ENCODE measurements around the gene GJA5.

Gene GJA5

DNA sequence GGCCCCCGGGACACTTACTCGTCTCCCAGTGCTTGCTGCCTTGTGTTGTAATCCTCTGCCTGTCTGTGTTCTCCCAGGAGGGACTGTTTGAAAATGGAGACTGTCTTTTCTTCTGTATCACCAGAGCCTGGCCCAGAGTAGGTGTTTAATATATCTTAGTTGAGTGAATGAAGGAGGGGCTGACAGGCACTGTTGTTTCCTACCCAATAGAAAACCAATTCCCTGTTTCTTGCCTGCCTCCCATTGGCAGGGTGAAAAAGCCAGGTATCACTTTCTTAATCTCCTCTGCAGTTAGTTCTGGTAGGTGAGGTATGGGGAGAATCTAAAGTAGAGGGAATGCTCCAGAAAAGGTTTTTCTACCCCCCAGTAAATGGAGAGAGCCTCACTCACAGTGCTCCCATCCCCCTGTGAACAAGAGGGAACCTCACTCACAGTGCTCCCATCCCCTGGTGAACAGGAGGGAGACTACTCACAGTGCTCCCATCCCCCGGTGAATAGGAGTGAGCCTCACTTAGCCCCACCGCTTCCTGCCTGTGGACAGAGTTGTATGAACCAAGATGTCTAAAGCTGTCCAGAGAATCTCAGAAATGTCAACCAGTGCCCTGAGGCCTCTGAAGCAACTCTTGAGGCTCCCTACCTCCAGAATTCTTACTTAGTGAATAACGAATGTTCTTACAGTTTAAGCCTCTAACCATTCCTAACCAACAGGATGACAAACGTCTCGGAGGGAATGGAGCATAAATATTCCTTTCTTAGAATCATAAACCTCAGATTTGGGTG lies at the start of gene GJA5:
GJA5 (minus strand) TSS at position 122 of the 780 bp plus-strand sequence. CDS start 1,364 bp downstream, outside the sequence.
- no peaks in the 10 kb centered on the region for H3K36me3 ChIP-seq
- no peak within 1 kb of the TSS for H3K27ac ChIP-seq
- no peaks in the 10 kb centered on the region for H3K4me1 ChIP-seq (ENCODE audit: control insufficient read depth in 1 of 2, insufficient read depth in 1 of 2, low read depth in 1 of 2, low read length in 1 of 2)
- TF ChIP-seq, protein P1, sequence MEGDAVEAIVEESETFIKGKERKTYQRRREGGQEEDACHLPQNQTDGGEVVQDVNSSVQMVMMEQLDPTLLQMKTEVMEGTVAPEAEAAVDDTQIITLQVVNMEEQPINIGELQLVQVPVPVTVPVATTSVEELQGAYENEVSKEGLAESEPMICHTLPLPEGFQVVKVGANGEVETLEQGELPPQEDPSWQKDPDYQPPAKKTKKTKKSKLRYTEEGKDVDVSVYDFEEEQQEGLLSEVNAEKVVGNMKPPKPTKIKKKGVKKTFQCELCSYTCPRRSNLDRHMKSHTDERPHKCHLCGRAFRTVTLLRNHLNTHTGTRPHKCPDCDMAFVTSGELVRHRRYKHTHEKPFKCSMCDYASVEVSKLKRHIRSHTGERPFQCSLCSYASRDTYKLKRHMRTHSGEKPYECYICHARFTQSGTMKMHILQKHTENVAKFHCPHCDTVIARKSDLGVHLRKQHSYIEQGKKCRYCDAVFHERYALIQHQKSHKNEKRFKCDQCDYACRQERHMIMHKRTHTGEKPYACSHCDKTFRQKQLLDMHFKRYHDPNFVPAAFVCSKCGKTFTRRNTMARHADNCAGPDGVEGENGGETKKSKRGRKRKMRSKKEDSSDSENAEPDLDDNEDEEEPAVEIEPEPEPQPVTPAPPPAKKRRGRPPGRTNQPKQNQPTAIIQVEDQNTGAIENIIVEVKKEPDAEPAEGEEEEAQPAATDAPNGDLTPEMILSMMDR (IDR thresholded peaks at IDR 0.05): no peak
- H3K9me3 ChIP-seq: no peaks in the 10 kb centered on the region
- no peak within 1 kb of the TSS for H3K4me3 ChIP-seq (ENCODE audit: low read depth in 1 of 2, low read length in 1 of 2)
- H3K27me3 ChIP-seq: peaks cover 18% of the 10 kb centered on the region

DNA sequence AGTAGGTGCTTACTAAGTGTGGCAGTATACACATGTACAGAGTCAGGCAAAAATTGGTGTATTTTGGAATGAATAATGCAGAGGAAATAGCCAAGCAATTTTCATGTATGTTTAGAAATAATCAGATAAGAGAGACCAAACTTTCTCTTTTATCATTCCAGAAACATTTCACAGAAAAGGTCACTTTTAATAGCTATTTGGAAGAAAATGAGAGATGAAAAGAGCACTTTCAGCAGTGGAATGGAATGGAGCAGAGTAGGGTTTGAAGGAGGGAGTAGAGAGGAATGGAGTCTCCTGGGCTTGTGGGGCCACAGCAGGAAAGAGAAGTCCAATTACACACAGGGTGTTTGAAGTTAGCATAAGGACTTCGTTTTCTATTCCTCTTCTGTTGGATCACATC lies 48.8 kb upstream of the GJA5 start:
- TF ChIP-seq, protein P1 (IDR thresholded peaks at IDR 0.05): no peak
- no peaks in the 10 kb centered on the region for H3K27me3 ChIP-seq
- no peaks in the 10 kb centered on the region for H3K36me3 ChIP-seq
- no peaks in the 10 kb centered on the region for H3K4me1 ChIP-seq (ENCODE audit: control insufficient read depth in 1 of 2, insufficient read depth in 1 of 2, low read depth in 1 of 2, low read length in 1 of 2)
- no peaks in the 10 kb centered on the region for H3K9me3 ChIP-seq
- H3K27ac ChIP-seq: no peak overlapping the region
- no peak overlapping the region for H3K4me3 ChIP-seq (ENCODE audit: low read depth in 1 of 2, low read length in 1 of 2)

DNA sequence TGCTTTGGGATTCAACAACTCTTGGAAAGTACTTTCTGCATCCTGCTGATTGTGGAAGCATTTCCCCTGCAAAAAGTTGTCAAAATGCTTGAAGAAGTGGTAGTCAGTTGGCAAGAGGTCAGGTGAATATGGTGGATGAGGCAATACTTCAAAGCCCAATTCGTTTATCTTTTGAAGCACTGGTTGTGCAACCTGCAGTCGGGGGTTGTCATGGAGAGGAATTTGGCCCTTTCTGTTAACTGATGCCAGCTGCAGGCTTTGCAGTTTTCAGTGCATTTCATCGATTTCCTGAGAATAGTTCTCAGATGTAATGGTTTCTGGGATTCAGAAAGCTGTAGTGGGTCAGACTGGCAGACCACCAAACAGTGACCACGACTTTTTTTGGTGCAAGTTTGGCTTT lies 47.6 kb upstream of the GJA5 start:
- TF ChIP-seq, protein P1 (IDR thresholded peaks at IDR 0.05): no peak
- H3K4me1 ChIP-seq (ENCODE audit: control insufficient read depth in 1 of 2, insufficient read depth in 1 of 2, low read depth in 1 of 2, low read length in 1 of 2): no peaks in the 10 kb centered on the region
- H3K27ac ChIP-seq: no peak overlapping the region
- no peaks in the 10 kb centered on the region for H3K9me3 ChIP-seq
- H3K4me3 ChIP-seq (ENCODE audit: low read depth in 1 of 2, low read length in 1 of 2): no peak overlapping the region
- H3K36me3 ChIP-seq: no peaks in the 10 kb centered on the region
- H3K27me3 ChIP-seq: no peaks in the 10 kb centered on the region

DNA sequence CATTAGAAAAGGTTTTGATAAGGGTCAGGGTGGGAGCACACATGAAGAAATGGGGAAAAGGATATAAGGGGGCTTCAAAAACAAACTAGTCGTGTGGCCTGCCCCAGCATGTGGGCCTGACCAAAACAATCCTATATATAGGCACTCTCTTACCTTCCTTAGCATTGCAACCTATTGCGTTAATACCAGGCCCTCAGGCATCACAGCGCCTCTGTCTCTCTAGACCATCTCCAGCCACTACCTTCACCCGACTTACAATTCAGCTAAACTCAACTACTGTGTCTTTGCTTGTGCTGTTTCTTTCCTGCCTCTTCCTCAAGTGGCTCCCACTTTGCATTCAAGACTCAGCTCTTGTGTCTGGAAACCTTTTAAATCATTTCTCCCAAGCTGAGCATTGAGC lies 47.0 kb upstream of the GJA5 start:
- Histone ChIP-seq H3K27me3 (no peaks in the 10 kb centered on the region), H3K36me3 (no peaks in the 10 kb centered on the region), H3K4me1 (ENCODE audit: control insufficient read depth in 1 of 2, insufficient read depth in 1 of 2, low read depth in 1 of 2, low read length in 1 of 2) (no peaks in the 10 kb centered on the region), H3K27ac (no peak overlapping the region), H3K9me3 (no peaks in the 10 kb centered on the region), H3K4me3 (ENCODE audit: low read depth in 1 of 2, low read length in 1 of 2) (no peak overlapping the region)
- TF ChIP-seq, protein P1 (IDR thresholded peaks at IDR 0.05): no peak

DNA sequence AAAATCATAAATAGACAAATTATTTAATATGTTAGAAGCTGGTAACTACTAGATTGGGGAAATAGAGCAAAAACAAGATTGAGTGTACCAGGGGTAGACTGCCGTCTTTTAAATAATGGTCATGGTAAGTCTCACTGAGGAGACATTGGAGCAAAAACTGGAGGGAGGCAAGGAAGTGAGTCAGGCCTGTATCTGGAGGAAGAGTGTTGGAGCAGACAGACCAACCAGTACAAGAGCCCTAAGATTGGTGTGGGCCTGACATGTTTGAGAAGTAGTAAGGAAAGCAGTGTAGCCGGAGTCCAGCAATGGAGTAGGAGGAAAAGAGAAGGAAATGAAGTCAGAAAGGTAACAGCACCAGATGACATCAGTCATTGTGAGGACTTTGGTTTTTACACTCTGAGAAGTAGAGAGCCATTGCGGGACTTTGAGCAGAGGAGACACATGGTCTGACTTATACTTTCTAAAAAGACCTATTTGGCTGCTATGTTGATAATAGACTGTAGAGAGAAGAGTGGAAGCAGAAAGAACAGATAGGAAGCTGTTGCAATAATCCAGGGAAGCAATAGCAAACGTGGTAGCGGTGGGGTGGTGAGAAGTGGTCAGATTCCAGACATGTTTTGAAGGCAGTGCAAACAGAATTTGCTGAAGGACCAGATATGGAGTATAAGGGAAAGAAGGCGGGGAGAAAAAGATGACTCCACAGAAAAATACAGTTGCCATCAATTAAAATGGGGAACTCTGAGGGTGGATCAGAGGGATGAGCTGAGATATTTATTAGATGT lies 44.7 kb upstream of the GJA5 start:
- no peaks in the 10 kb centered on the region for H3K36me3 ChIP-seq
- no peaks in the 10 kb centered on the region for H3K27me3 ChIP-seq
- TF ChIP-seq, protein P1 (IDR thresholded peaks at IDR 0.05): no peak
- H3K4me1 ChIP-seq (ENCODE audit: control insufficient read depth in 1 of 2, insufficient read depth in 1 of 2, low read depth in 1 of 2, low read length in 1 of 2): no peaks in the 10 kb centered on the region
- no peak overlapping the region for H3K27ac ChIP-seq
- no peaks in the 10 kb centered on the region for H3K9me3 ChIP-seq
- no peak overlapping the region for H3K4me3 ChIP-seq (ENCODE audit: low read depth in 1 of 2, low read length in 1 of 2)

All from neutrophil (primary cell).